GM13976 (cell line): ENCODE measurements around the gene FAM229B.

Experiments
- DNase-seq: peaks from one replicate; pipeline ENCODE4 v3.0.0; 2012; ENCODE audit warnings: low spot score
- in situ Hi-C: fragments of 300-500 bp; cut with MboI; formaldehyde crosslinking; loops from one replicate; pipeline ENCODE4 v1.12.0; 2022; ENCODE audit warnings: low sequenced_read_pairs, mixed read lengths, inconsistent platforms; ENCODE audit not compliant: unreplicated experiment
- TF ChIP-seq, protein P1 (sequence below): IDR thresholded peaks from 2 replicates; pipeline ENCODE4 v1.5.1; 2012; ENCODE audit warnings: borderline replicate concordance, mild to moderate bottlenecking; ENCODE audit not compliant: insufficient read depth; ENCODE audit errors: extremely low read depth, missing control alignments, control extremely low read depth

Gene FAM229B

DNA sequence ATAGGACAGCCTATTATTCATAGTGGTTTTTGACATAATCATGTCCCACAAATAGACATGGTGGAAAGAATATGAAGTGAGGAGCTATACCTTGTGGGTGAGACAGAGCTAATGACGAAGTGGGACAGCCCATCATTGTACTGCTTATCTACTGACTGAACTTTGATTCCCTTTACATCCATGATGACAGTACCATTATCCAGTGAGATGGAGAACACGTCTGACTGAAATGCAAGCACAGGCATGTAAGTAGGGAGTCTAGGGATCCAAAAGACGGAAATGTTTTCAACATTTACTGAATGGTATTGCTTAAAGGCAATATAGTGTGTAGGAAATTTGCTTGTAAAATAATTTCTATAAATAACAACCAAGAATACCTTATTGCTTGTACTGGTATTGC lies 43.5 kb downstream of the FAM229B start:
- TF ChIP-seq, protein P1, sequence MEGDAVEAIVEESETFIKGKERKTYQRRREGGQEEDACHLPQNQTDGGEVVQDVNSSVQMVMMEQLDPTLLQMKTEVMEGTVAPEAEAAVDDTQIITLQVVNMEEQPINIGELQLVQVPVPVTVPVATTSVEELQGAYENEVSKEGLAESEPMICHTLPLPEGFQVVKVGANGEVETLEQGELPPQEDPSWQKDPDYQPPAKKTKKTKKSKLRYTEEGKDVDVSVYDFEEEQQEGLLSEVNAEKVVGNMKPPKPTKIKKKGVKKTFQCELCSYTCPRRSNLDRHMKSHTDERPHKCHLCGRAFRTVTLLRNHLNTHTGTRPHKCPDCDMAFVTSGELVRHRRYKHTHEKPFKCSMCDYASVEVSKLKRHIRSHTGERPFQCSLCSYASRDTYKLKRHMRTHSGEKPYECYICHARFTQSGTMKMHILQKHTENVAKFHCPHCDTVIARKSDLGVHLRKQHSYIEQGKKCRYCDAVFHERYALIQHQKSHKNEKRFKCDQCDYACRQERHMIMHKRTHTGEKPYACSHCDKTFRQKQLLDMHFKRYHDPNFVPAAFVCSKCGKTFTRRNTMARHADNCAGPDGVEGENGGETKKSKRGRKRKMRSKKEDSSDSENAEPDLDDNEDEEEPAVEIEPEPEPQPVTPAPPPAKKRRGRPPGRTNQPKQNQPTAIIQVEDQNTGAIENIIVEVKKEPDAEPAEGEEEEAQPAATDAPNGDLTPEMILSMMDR: no peak
- DNase-seq: no peak
- in situ Hi-C loops: no loop called here

DNA sequence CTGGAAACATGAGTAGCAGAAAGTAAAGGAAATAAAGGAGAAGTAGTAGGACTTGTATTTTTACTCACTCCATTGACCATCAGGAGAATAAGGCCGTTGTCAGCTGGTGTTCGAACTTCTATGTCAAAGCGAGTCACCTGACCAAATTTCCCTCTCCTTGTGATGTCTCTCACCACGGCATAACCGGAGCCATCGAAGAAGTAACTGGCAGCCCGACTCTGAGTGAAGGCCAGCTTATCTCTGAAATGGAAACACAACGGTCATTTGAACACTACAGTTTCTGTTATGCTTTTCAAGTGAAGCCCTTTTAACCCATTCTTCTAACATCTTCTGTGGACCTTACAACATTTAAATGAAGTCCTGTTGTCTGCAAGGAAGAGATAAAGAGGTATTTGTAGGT lies 51.7 kb downstream of the FAM229B start:
- in situ Hi-C loops: no loop called here
- TF ChIP-seq, protein P1: no peak
- DNase-seq: no peak

DNA sequence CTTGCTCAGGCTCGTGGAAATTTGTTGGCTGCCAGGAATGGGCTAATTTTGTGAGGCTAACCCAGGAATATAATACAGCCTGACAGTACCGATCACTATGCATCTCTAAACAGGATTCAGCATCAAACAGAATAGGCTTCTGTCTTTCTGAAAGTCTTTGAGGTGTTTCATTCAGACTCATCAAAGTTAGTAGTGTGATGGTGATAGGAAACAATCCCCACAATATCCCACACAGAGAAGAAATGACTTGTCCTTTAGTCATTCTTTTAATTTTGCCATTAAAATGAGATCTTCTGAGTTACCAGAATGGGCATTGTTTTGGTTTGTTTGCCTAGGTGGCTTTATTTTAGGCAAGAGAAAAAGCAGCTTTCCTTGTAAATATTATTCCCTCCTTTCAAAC lies 54.3 kb downstream of the FAM229B start:
- TF ChIP-seq, protein P1: no peak
- in situ Hi-C loops: no loop called here
- no peak for DNase-seq

DNA sequence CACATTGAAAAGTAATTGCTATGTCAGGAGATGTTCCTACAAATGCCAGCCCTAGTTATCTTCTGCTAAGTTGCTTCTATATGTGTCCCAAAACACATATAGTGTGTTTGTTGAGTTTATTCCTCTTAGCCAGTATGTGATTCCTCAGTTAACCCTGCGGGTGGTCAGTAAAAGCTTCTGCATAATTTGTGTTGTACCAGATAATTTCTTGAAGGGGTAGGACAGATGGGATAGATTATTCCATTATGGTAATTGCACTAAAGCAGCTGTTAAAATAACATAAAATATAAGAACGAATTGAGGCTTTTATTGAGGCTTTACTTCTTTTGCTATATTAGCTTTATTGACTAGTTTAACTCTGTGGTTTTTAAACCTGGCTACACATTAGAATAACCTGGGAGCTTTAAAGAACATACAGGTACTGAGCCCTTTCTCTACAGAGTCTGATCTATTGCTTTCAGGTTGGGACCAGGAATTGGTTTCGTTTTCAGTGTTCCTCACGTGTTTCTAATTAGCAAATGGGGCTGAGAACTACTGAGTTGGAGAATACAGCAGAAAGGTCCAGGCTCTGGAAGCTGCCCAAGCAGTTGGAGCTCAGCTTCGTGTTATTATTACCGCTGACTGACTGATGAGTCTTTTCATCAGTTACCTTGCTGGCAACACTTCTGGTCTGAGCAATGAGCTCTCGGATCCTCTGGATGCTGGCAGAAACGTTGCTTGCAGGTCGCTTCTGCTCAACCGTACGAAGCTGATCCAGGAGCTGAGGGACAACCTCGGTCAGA lies 56.9 kb downstream of the FAM229B start:
- in situ Hi-C loops: no loop called here
- no peak for DNase-seq
- TF ChIP-seq, protein P1: no peak

DNA sequence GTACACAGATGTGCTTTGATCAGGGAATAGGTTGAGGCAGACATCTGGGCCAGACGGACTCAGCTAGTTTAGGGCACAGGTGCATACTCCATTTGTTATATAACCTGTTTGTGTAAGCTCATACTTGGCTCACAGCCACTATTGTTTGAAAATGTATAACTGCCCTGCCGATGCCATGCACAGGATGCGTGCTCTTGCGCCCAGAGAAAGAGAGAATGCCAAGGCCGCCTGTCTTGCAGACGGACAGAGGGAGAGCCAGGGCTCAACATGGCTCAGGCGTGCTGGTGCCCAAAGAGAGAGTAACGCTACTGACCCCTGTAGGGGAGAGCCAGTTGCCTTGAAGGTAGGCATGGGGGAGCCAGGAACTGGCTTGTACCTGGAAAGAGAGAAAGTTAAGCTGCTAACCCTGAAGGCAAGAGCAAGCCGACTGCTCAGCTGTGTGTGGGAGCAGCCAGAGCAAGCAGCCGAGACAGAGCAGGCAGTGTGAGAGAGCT lies 57.7 kb downstream of the FAM229B start:
- in situ Hi-C loops: no loop called here
- DNase-seq: no peak
- TF ChIP-seq, protein P1: no peak

DNA sequence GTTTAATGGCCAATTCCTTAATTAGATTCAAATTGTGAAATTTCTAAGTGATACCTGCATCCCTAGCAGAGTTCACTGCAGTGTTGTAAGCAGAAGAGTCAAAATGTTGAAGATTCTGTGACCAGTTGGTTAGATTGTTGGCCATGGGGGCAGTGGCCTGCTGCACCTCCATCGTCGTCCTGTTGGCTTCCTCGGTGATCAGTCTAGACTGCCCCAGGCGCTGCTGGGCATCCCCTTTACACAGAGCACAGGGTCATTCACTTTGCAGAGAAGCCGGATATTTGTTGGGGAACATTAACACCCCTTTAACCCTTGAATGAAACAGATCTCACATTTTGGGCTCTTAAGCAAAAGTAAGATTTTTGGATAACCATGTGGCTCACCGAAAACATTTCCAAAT lies 60.7 kb downstream of the FAM229B start:
- TF ChIP-seq, protein P1: no peak
- in situ Hi-C loops: no loop called here

More for the DNA sequence above, 60.7 kb downstream of the FAM229B start:
- no peak for DNase-seq
